ENCODE results near the gene MAT2B. TPM values are rescaled to one million over a fixed set of nuclear protein-coding genes. Genes with fewer than 3 reads are reported as not detected.

The MAT2B gene
- polyA plus RNA-seq, 1 donor (not counting 4 experiments of a cell fraction or from before 2014, with no cell fraction given) = 68.5 TPM

DNA sequence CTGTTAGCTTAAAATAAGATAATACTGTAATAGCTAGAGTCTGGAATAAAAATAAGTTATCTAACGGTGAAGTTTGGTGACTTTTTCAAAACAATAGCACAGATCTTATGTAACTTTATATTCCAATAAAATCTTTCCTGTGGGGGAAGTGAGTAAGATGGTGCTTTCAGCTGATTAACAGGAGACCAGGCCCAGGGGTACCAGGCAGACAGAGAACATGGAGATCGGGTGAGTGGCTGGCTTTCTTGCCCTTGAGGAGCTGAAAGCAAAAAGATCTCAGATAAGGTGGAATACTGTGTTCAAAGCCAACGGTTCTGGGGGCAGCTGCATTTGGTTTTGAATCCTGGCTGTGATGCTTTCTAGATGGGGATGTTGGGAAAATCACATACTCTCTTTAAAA is 61.3 kb downstream of the MAT2B start:
- H3K4me1 ChIP-seq (ENCODE audit: control insufficient read depth, extremely low read depth, insufficient read depth, low read length) = peaks cover 3% of the 10 kb centered on the region
- no peak overlapping the region for H3K27ac ChIP-seq (ENCODE audit: control insufficient read depth, insufficient read depth, low read length)
- no peak overlapping the region for H3K4me3 ChIP-seq (ENCODE audit: control insufficient read depth in 2 of 3, extremely low read depth in 1 of 3, insufficient read depth in 2 of 3, low read depth in 1 of 3, low read length in 3 of 3)
- H3K9ac ChIP-seq (ENCODE audit: control insufficient read depth, extremely low read depth, insufficient read depth, low read length) = no peak overlapping the region
- no peaks in the 10 kb centered on the region for H3K9me1 ChIP-seq (ENCODE audit: control insufficient read depth, extremely low read depth, insufficient read depth, low read length)
- H3K4me2 ChIP-seq (ENCODE audit: control insufficient read depth, extremely low read depth, insufficient read depth, low read depth, low read length) = no peak overlapping the region
- DNase-seq (ENCODE audit: low read depth, low spot score) (no peak), FAIRE-seq (no peak)
- H3K36me3 ChIP-seq (ENCODE audit: control insufficient read depth in 2 of 2, extremely low read depth in 1 of 2, insufficient read depth in 2 of 2, low read length in 2 of 2) = no peaks in the 10 kb centered on the region
- dilution Hi-C loops (cut with MboI; ENCODE audit: extremely low pct_ligation_motif_present, low sequenced_read_pairs) = loop anchor here (25.0 kb wide), 1 partner anchor 921 kb away; no protein-coding TSS in a partner anchor
- no peaks in the 10 kb centered on the region for H3K9me3 ChIP-seq (ENCODE audit: control insufficient read depth, low read depth, low read length)
- no peaks in the 10 kb centered on the region for H3K79me2 ChIP-seq (ENCODE audit: control insufficient read depth, insufficient read depth, low read length)
- peaks cover 28% of the 10 kb centered on the region for H3K27me3 ChIP-seq (ENCODE audit: control insufficient read depth, extremely low read depth, insufficient read depth, low read length)
- TF ChIP-seq, protein P1, sequence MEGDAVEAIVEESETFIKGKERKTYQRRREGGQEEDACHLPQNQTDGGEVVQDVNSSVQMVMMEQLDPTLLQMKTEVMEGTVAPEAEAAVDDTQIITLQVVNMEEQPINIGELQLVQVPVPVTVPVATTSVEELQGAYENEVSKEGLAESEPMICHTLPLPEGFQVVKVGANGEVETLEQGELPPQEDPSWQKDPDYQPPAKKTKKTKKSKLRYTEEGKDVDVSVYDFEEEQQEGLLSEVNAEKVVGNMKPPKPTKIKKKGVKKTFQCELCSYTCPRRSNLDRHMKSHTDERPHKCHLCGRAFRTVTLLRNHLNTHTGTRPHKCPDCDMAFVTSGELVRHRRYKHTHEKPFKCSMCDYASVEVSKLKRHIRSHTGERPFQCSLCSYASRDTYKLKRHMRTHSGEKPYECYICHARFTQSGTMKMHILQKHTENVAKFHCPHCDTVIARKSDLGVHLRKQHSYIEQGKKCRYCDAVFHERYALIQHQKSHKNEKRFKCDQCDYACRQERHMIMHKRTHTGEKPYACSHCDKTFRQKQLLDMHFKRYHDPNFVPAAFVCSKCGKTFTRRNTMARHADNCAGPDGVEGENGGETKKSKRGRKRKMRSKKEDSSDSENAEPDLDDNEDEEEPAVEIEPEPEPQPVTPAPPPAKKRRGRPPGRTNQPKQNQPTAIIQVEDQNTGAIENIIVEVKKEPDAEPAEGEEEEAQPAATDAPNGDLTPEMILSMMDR (optimal IDR thresholded peaks at IDR 0.05 in 1 of 3, IDR thresholded peaks at IDR 0.05 in 1 of 3, conservative IDR thresholded peaks at IDR 0.05 in 1 of 3; ENCODE audit: extremely low read depth in 1 of 3, insufficient read depth in 2 of 3, low read length in 3 of 3) = no peak
- TF ChIP-seq EZH2 (IDR thresholded peaks at IDR 0.05; ENCODE audit: low read length) = peak; percentile 7
- H4K20me1 ChIP-seq (ENCODE audit: control insufficient read depth, extremely low read depth, insufficient read depth, low read length) = no peaks in the 10 kb centered on the region
- H2AFZ ChIP-seq (ENCODE audit: control insufficient read depth, low read length) = no peak overlapping the region

GRCh38 chr5:163567811-163568210 is 62.4 kb downstream of the MAT2B start:
- Histone ChIP-seq H3K9me3 (ENCODE audit: control insufficient read depth, low read depth, low read length) (no peaks in the 10 kb centered on the region), H3K4me1 (ENCODE audit: control insufficient read depth, extremely low read depth, insufficient read depth, low read length) (peaks cover 3% of the 10 kb centered on the region), H2AFZ (ENCODE audit: control insufficient read depth, low read length) (no peak overlapping the region), H3K4me3 (ENCODE audit: control insufficient read depth in 2 of 3, extremely low read depth in 1 of 3, insufficient read depth in 2 of 3, low read depth in 1 of 3, low read length in 3 of 3) (no peak overlapping the region), H3K79me2 (ENCODE audit: control insufficient read depth, insufficient read depth, low read length) (no peaks in the 10 kb centered on the region), H3K27me3 (ENCODE audit: control insufficient read depth, extremely low read depth, insufficient read depth, low read length) (peaks cover 28% of the 10 kb centered on the region), H3K4me2 (ENCODE audit: control insufficient read depth, extremely low read depth, insufficient read depth, low read depth, low read length) (no peak overlapping the region), H3K36me3 (ENCODE audit: control insufficient read depth in 2 of 2, extremely low read depth in 1 of 2, insufficient read depth in 2 of 2, low read length in 2 of 2) (no peaks in the 10 kb centered on the region), H3K27ac (ENCODE audit: control insufficient read depth, insufficient read depth, low read length) (no peak overlapping the region), H3K9me1 (ENCODE audit: control insufficient read depth, extremely low read depth, insufficient read depth, low read length) (no peaks in the 10 kb centered on the region), H4K20me1 (ENCODE audit: control insufficient read depth, extremely low read depth, insufficient read depth, low read length) (no peaks in the 10 kb centered on the region), H3K9ac (ENCODE audit: control insufficient read depth, extremely low read depth, insufficient read depth, low read length) (no peak overlapping the region)
- DNase-seq (ENCODE audit: low read depth, low spot score) (no peak), FAIRE-seq (no peak)
- dilution Hi-C loops (cut with MboI; ENCODE audit: extremely low pct_ligation_motif_present, low sequenced_read_pairs) = loop anchor here (25.0 kb wide), 1 partner anchor 919 kb away; no protein-coding TSS in a partner anchor
- no peak for TF ChIP-seq EZH2 (IDR thresholded peaks at IDR 0.05; ENCODE audit: low read length)
- TF ChIP-seq, protein P1 (optimal IDR thresholded peaks at IDR 0.05 in 1 of 3, IDR thresholded peaks at IDR 0.05 in 1 of 3, conservative IDR thresholded peaks at IDR 0.05 in 1 of 3; ENCODE audit: extremely low read depth in 1 of 3, insufficient read depth in 2 of 3, low read length in 3 of 3) = no peak

Other genes starting within 250 kb of the MAT2B start
- gene CCNG1, start 68.0 kb upstream of the MAT2B start, polyA plus RNA-seq = 50.9 to 96.7 TPM (median 51.9 TPM) in 3 replicates
- 5.5 to 15.9 TPM (median 9.4 TPM) in 3 replicates for gene NUDCD2, start 45.5 kb upstream of the MAT2B start, polyA plus RNA-seq
- 1.5 to 16.2 TPM (median 7.7 TPM) in 3 replicates for gene HMMR, start 45.0 kb upstream of the MAT2B start, polyA plus RNA-seq